OCI-LY3 (cell line): ENCODE measurements around the gene MATN4.

Experiments
- CTCF ChIP-seq: fragments of 200-600, 300-600 bp; sonication (generic); IDR thresholded peaks from 2 replicates; pipeline ENCODE4 v1.5.1; 2014; ENCODE audit warnings: antibody characterized with exemption, low read length, low read depth
- EZH2phosphoT487 ChIP-seq: fragments of 200-600 bp; shearing (Covaris generic); IDR thresholded peaks from 2 replicates; pipeline ENCODE4 v1.6.1; 2018; ENCODE audit warnings: antibody characterized with exemption, mixed run types, low read depth

GRCh38 chr20:45306431-45306982, 1.6 kb downstream of the MATN4 start, which contains the start of gene RBPJL:
- TF ChIP-seq CTCF, result peak; percentile 53
- TF ChIP-seq EZH2phosphoT487, result no peak
